ENCODE data around the gene LCN10. TPM values are rescaled to one million over a fixed set of nuclear protein-coding genes. Genes with fewer than 3 reads are reported as not detected.
A peak's percentile ranks its signal among the peaks of the same experiment; 100 is the strongest.

The LCN10 gene
- total and polyA plus RNA-seq, 10 of the 15 experiments (the other 5 are each of a cell fraction or from before 2014, with no cell fraction given): 0.06 to 1.3 (median 0.21) TPM; not detected in 1

GRCh38 chr9:136751814-136752213, 9.1 kb upstream of the LCN10 start:
- ChIA-PET SMC1A (ENCODE audit: uncharacterized antibody, unreplicated experiment) (no interaction called here), CTCF (no interaction called here), POLR2A (no interaction called here), RAD21 (ENCODE audit: unreplicated experiment) (no interaction called here)
- no peaks in the 10 kb centered on the region for H3K79me2 ChIP-seq (ENCODE audit: control insufficient read depth, insufficient read depth, low read length)
- DNase-seq (ENCODE audit: low read depth, low spot score) (no peak), FAIRE-seq (no peak), ATAC-seq (no peak)
- H3K27ac ChIP-seq (ENCODE audit: control insufficient read depth, insufficient read depth): no peak overlapping the region
- H2AFZ ChIP-seq (ENCODE audit: control insufficient read depth, low read depth, low read length): no peak overlapping the region
- in situ Hi-C loops (cut with MboI): no loop called here
- BruUV-seq (replicated peaks): no TSS peak
- no peak overlapping the region for H3K4me2 ChIP-seq (ENCODE audit: control insufficient read depth, insufficient read depth)
- TF ChIP-seq NR2C1 (IDR thresholded peaks at IDR 0.05) (no peak), RELB (IDR thresholded peaks at IDR 0.05; ENCODE audit: low read depth) (no peak), CBX5 (IDR thresholded peaks at IDR 0.05; ENCODE audit: low read depth) (0 out of 2 replicates have a peak, but pooled peaks have one; percentile 48)
- H3K9ac ChIP-seq (ENCODE audit: control insufficient read depth, insufficient read depth, low read length): no peak overlapping the region
- H3K4me1 ChIP-seq (ENCODE audit: control insufficient read depth, insufficient read depth, low read length): no peaks in the 10 kb centered on the region
- intact Hi-C loops (cut with micrococcal nuclease; ENCODE audit: unreplicated experiment): no loop called here
- H3K9me3 ChIP-seq (replicated peaks; ENCODE audit: control insufficient read depth, insufficient read depth, low read length): peaks cover 33% of the 10 kb centered on the region
- H3K4me3 ChIP-seq: no peak overlapping the region
- H4K20me1 ChIP-seq (ENCODE audit: control insufficient read depth, insufficient read depth): no peaks in the 10 kb centered on the region
- H3K27me3 ChIP-seq (replicated peaks in 1 of 2; ENCODE audit: control insufficient read depth in 2 of 2, insufficient read depth in 2 of 2, low read length in 1 of 2): 0 out of 4 replicates have a peak, but pooled peaks cover 0 to 2% of the 10 kb centered on the region in 2 experiments
- H3K36me3 ChIP-seq (ENCODE audit: control insufficient read depth in 2 of 2, insufficient read depth in 2 of 2, low read length in 1 of 2): no peaks in the 10 kb centered on the region

GRCh38 chr9:136751244-136751643, 8.5 kb upstream of the LCN10 start:
- 81% methylated on average over 1 of the region's 1 CpG for WGBS (ENCODE audit: insufficient coverage, insufficient replicate concordance, low lambda C conversion rate, missing lambda C conversion rate)
- Histone ChIP-seq H3K27ac (ENCODE audit: control insufficient read depth, insufficient read depth) (no peak overlapping the region), H3K4me3 (no peak overlapping the region), H4K20me1 (ENCODE audit: control insufficient read depth, insufficient read depth) (no peaks in the 10 kb centered on the region), H3K9ac (ENCODE audit: control insufficient read depth, insufficient read depth, low read length) (no peak overlapping the region), H3K4me1 (ENCODE audit: control insufficient read depth, insufficient read depth, low read length) (no peaks in the 10 kb centered on the region), H3K27me3 (replicated peaks in 1 of 2; ENCODE audit: control insufficient read depth in 2 of 2, insufficient read depth in 2 of 2, low read length in 1 of 2) (0 out of 4 replicates have a peak, but pooled peaks cover 0 to 2% of the 10 kb centered on the region in 2 experiments), H3K36me3 (ENCODE audit: control insufficient read depth in 2 of 2, insufficient read depth in 2 of 2, low read length in 1 of 2) (no peaks in the 10 kb centered on the region), H3K9me3 (replicated peaks; ENCODE audit: control insufficient read depth, insufficient read depth, low read length) (peaks cover 30% of the 10 kb centered on the region), H3K79me2 (ENCODE audit: control insufficient read depth, insufficient read depth, low read length) (no peaks in the 10 kb centered on the region), H2AFZ (ENCODE audit: control insufficient read depth, low read depth, low read length) (no peak overlapping the region), H3K4me2 (ENCODE audit: control insufficient read depth, insufficient read depth) (no peak overlapping the region)
- in situ Hi-C loops (cut with MboI): no loop called here
- TF ChIP-seq NBN (IDR thresholded peaks at IDR 0.05): no peak
- peak; percentile 41; the same call in 1 of the 2 replicates for TF ChIP-seq SPI1 (IDR thresholded peaks at IDR 0.05; ENCODE audit: borderline replicate concordance, insufficient read depth, low read depth, low read length)
- ChIA-PET RAD21 (ENCODE audit: unreplicated experiment) (no interaction called here), SMC1A (ENCODE audit: uncharacterized antibody, unreplicated experiment) (interaction anchor here (1.1 kb wide), 1 partner anchor 15 kb away, joined by 3 read pairs; no protein-coding TSS in a partner anchor), CTCF (interaction anchor here (0.8 to 1.1 kb wide), 2 partner anchors 10 to 15 kb away, joined by 3 to 7 read pairs; no protein-coding TSS in a partner anchor), POLR2A (no interaction called here)
- no peak for ATAC-seq
- no peak for FAIRE-seq
- DNase-seq (ENCODE audit: low read depth, low spot score): no peak
- no TSS peak for BruUV-seq (replicated peaks)
- intact Hi-C loops (cut with micrococcal nuclease; ENCODE audit: unreplicated experiment): no loop called here

All from GM12878 (cell line).